Panc1 (cell line): Measurements from ENCODE around the gene PTPN2.

Source experiments
- TCF7L2 ChIP-seq: IDR thresholded peaks from 2 replicates; pipeline ENCODE4 v1.6.1; 2011; ENCODE audit warnings: mild to moderate bottlenecking, low read depth, low read length, inconsistent platforms
- TF ChIP-seq, protein P1 (sequence below), 2 experiments: IDR thresholded peaks; 2 replicates each; pipeline ENCODE4 v1.6.1; 2011 to 2012; ENCODE audit warnings: low read depth in 2 of 2, control low read depth in 1 of 2, low read length in 1 of 2, mild to moderate bottlenecking in 1 of 2, moderate library complexity in 1 of 2; ENCODE audit not compliant: insufficient read depth in 1 of 2

DNA sequence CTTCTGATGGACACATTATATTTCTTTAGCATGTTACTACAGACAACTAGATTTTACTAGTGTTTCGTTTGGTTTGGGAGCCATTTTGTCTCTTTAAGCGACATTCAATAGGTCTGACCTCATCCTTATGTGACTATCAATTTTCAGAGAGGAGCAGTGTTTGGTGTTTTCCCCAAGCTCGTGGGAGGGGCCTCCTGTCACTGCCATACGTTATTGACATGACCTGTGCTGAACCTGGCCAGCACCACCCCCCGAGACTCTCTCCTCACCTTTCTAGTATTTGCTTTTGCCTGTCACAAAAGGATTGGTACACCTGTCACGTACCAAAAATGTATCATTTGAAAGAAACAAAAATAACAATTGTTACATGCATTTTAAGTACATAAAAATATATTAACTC is 111.9 kb downstream of the PTPN2 start:
- TF ChIP-seq, protein P1, sequence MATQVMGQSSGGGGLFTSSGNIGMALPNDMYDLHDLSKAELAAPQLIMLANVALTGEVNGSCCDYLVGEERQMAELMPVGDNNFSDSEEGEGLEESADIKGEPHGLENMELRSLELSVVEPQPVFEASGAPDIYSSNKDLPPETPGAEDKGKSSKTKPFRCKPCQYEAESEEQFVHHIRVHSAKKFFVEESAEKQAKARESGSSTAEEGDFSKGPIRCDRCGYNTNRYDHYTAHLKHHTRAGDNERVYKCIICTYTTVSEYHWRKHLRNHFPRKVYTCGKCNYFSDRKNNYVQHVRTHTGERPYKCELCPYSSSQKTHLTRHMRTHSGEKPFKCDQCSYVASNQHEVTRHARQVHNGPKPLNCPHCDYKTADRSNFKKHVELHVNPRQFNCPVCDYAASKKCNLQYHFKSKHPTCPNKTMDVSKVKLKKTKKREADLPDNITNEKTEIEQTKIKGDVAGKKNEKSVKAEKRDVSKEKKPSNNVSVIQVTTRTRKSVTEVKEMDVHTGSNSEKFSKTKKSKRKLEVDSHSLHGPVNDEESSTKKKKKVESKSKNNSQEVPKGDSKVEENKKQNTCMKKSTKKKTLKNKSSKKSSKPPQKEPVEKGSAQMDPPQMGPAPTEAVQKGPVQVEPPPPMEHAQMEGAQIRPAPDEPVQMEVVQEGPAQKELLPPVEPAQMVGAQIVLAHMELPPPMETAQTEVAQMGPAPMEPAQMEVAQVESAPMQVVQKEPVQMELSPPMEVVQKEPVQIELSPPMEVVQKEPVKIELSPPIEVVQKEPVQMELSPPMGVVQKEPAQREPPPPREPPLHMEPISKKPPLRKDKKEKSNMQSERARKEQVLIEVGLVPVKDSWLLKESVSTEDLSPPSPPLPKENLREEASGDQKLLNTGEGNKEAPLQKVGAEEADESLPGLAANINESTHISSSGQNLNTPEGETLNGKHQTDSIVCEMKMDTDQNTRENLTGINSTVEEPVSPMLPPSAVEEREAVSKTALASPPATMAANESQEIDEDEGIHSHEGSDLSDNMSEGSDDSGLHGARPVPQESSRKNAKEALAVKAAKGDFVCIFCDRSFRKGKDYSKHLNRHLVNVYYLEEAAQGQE (IDR thresholded peaks at IDR 0.05; ENCODE audit: insufficient read depth in 1 of 2, low read depth in 2 of 2, low read length in 1 of 2) = no peak
- no peak for TF ChIP-seq TCF7L2
